Smooth muscle cell (in vitro differentiated cells): ENCODE measurements around the gene CLASP1. TPM values are rescaled to one million over a fixed set of nuclear protein-coding genes. Genes with fewer than 3 reads are reported as not detected.
"Not testable (repeated sequence)": the region's sequence is repeated elsewhere in the genome, so short reads cannot be mapped to it uniquely, and the experiment has no call there.

Source experiments
- DNase-seq: peaks from one replicate; lab custom pipeline; 2025; ENCODE audit not compliant: unreplicated experiment; lab: John Stamatoyannopoulos, UW
- H2AFZ ChIP-seq: fragments of 200-600 bp; sonication (generic); 2 replicates; pipeline ENCODE4 v1.6.0; 2016; ENCODE audit warnings: antibody characterized with exemption, low read depth, mild to moderate bottlenecking
- H3F3A ChIP-seq: fragments of 200-600 bp; sonication (generic); 2 replicates; pipeline ENCODE4 v1.6.0; 2017; ENCODE audit warnings: antibody characterized with exemption, low read depth
- H3K27ac ChIP-seq: fragments of 200-600 bp; sonication (generic); 2 replicates; pipeline ENCODE4 v1.5.1; 2016; ENCODE audit warnings: low read depth, mild to moderate bottlenecking
- H3K27me3 ChIP-seq: fragments of 200-600 bp; sonication (generic); 2 replicates; pipeline ENCODE4 v1.6.1; 2016; ENCODE audit warnings: low read depth, mild to moderate bottlenecking
- H3K36me3 ChIP-seq: fragments of 200-600 bp; sonication (generic); 2 replicates; pipeline ENCODE4 v1.5.1; 2016; ENCODE audit warnings: low read depth
- H3K4me1 ChIP-seq: fragments of 200-600 bp; sonication (generic); 2 replicates; pipeline ENCODE4 v1.5.1; 2016; ENCODE audit warnings: low read depth
- H3K4me2 ChIP-seq: fragments of 200-600 bp; sonication (generic); 2 replicates; pipeline ENCODE4 v1.6.0; 2016; ENCODE audit warnings: mild to moderate bottlenecking
- H3K4me3 ChIP-seq: fragments of 200-600 bp; sonication (generic); 2 replicates; pipeline ENCODE4 v1.5.1; 2016; ENCODE audit warnings: mild to moderate bottlenecking
- H3K79me2 ChIP-seq: fragments of 200-600 bp; sonication (generic); 2 replicates; pipeline ENCODE4 v1.6.0; 2016; ENCODE audit warnings: low read depth, mild to moderate bottlenecking
- H3K9ac ChIP-seq: fragments of 200-600 bp; sonication (generic); 2 replicates; pipeline ENCODE4 v1.6.0; 2016; ENCODE audit warnings: low read depth
- H3K9me3 ChIP-seq: fragments of 200-600 bp; sonication (generic); replicated peaks from 2 replicates; pipeline ENCODE4 v1.5.1; 2016; ENCODE audit warnings: low read depth
- H4K20me1 ChIP-seq: fragments of 200-600 bp; sonication (generic); 2 replicates; pipeline ENCODE4 v1.6.0; 2016; ENCODE audit warnings: low read depth
- CTCF ChIP-seq: fragments of 200-600 bp; sonication (generic); IDR thresholded peaks from 2 replicates; pipeline ENCODE4 v1.5.1; 2017; ENCODE audit warnings: borderline replicate concordance, mild to moderate bottlenecking, antibody characterized with exemption; ENCODE audit not compliant: insufficient read depth, poor library complexity, severe bottlenecking
- WGBS: methylation state at CpG from one replicate; pipeline ENCODE4 v1.1.7; 2016; ENCODE audit warnings: low lambda C conversion rate; 5-methylcytosine and 5-hydroxymethylcytosine counted together
- polyA plus RNA-seq: library from polyadenylated mRNA; unstranded; fragments of >200 nt; fragmentation: Nextera tagmentation; extraction: Ambion mirVana; gene quantifications from 2 replicates; pipeline ENCODE4 v1.2.1, GENCODE V29; 2016
- total RNA-seq: library from RNA; depleted of rRNA; stranded (reverse); fragments of >200 nt; gene quantifications from 2 replicates; pipeline ENCODE4 v1.2.3, GENCODE V29; 2014

The CLASP1 gene
- total and polyA plus RNA-seq, 2 experiments from 2014 or later, result 15.0 to 33.8 TPM

GRCh38 chr2:121316986-121317385 is 332.3 kb downstream of the CLASP1 start:
- WGBS, result 82% methylated on average over 7 of the region's 7 CpGs
- Histone ChIP-seq H3K4me1 (no peaks in the 10 kb centered on the region), H3K36me3 (no peaks in the 10 kb centered on the region), H3K27me3 (peaks cover 17% of the 10 kb centered on the region), H3K79me2 (no peaks in the 10 kb centered on the region), H3K9ac (no peak overlapping the region), H3K27ac (no peak overlapping the region), H2AFZ (no peak overlapping the region), H3K9me3 (no peaks in the 10 kb centered on the region), H4K20me1 (no peaks in the 10 kb centered on the region), H3F3A (no peaks in the 10 kb centered on the region), H3K4me3 (no peak overlapping the region), H3K4me2 (no peak overlapping the region)
- TF ChIP-seq CTCF, result no peak
- no peak for DNase-seq

GRCh38 chr2:121313701-121314100 is 335.6 kb downstream of the CLASP1 start:
- not testable (repeated sequence) for H3K36me3 ChIP-seq, H3K79me2 ChIP-seq, H3K9ac ChIP-seq, H2AFZ ChIP-seq, H4K20me1 ChIP-seq, H3F3A ChIP-seq, H3K4me1 ChIP-seq, DNase-seq, H3K4me2 ChIP-seq, H3K27ac ChIP-seq, H3K9me3 ChIP-seq, H3K4me3 ChIP-seq
- peaks cover 35% of the 10 kb centered on the region for H3K27me3 ChIP-seq
- 92% methylated on average over 15 of the region's 15 CpGs for WGBS

- no peak overlapping the region for H3K4me3 ChIP-seq
- peaks cover 55% of the 10 kb centered on the region for H3K27me3 ChIP-seq
- 38% methylated on average over 3 of the region's 3 CpGs for WGBS
These were observed 339.5 kb downstream of the CLASP1 start for GRCh38 chr2:121309801-121310200.

GRCh38 chr2:121309323-121309722 is 339.9 kb downstream of the CLASP1 start:
- H3K27me3 ChIP-seq, result peaks cover 55% of the 10 kb centered on the region
- H3K9ac ChIP-seq, result no peak overlapping the region
- no peaks in the 10 kb centered on the region for H4K20me1 ChIP-seq
- no peak overlapping the region for H3K4me2 ChIP-seq
- no peaks in the 10 kb centered on the region for H3K4me1 ChIP-seq
- H3F3A ChIP-seq, result no peaks in the 10 kb centered on the region
- TF ChIP-seq CTCF, result no peak
- no peak overlapping the region for H3K4me3 ChIP-seq
- DNase-seq, result no peak
- H2AFZ ChIP-seq, result no peak overlapping the region
- no peak overlapping the region for H3K27ac ChIP-seq
- no peaks in the 10 kb centered on the region for H3K79me2 ChIP-seq
- no peaks in the 10 kb centered on the region for H3K9me3 ChIP-seq
- H3K36me3 ChIP-seq, result no peaks in the 10 kb centered on the region

More at GRCh38 chr2:121309801-121310200, 339.5 kb downstream of the CLASP1 start:
- no peaks in the 10 kb centered on the region for H3K4me1 ChIP-seq
- no peak overlapping the region for H2AFZ ChIP-seq
- H3F3A ChIP-seq, result no peaks in the 10 kb centered on the region
- no peak for TF ChIP-seq CTCF
- H3K36me3 ChIP-seq, result no peaks in the 10 kb centered on the region
- H3K9ac ChIP-seq, result no peak overlapping the region
- no peak overlapping the region for H3K4me2 ChIP-seq
- H4K20me1 ChIP-seq, result no peaks in the 10 kb centered on the region
- H3K9me3 ChIP-seq, result no peaks in the 10 kb centered on the region
- H3K27ac ChIP-seq, result no peak overlapping the region
- no peak for DNase-seq
- no peaks in the 10 kb centered on the region for H3K79me2 ChIP-seq
